CD4-positive, CD25-positive, alpha-beta regulatory T cell (primary cell): ENCODE results near the gene LRRC45. TPM values are rescaled to one million over a fixed set of nuclear protein-coding genes. Genes with fewer than 3 reads are reported as not detected.
A peak's percentile ranks its signal among the peaks of the same experiment; 100 is the strongest.

ENCODE experiments used
- ATAC-seq, 2 donors: fragments of 150-1000 bp; cut with Tn5 transposase; one replicate each; pipeline ENCODE4 v1.10.0; 2021; ENCODE audit warnings: low read depth in 2 of 2, moderate number of reproducible peaks in 2 of 2, moderate library complexity in 1 of 2
- DNase-seq, 3 donors: peaks; one replicate each; pipeline versions ENCODE4 v3.0.0 to v3.0.0-alpha.2; 2012 to 2022; ENCODE audit warnings: mixed read lengths in 1 of 3
- H3K27ac ChIP-seq: one replicate; pipeline ENCODE4 v1.7.0; 2013; ENCODE audit warnings: mild to moderate bottlenecking, low read length; ENCODE audit not compliant: insufficient read depth, poor library complexity, severe bottlenecking
- H3K27me3 ChIP-seq: one replicate; pipeline ENCODE4 v1.7.0; 2013; ENCODE audit warnings: low read length; ENCODE audit not compliant: control insufficient read depth, insufficient read depth
- H3K36me3 ChIP-seq: one replicate; pipeline ENCODE4 v1.7.0; 2013; ENCODE audit warnings: mild to moderate bottlenecking, low read length, moderate library complexity; ENCODE audit not compliant: control insufficient read depth, insufficient read depth
- H3K4me1 ChIP-seq: 2 replicates; pipeline ENCODE4 v1.7.0; 2013; ENCODE audit warnings: mild to moderate bottlenecking, low read length; ENCODE audit not compliant: insufficient read depth, control insufficient read depth, poor library complexity, severe bottlenecking
- H3K4me3 ChIP-seq: one replicate; pipeline ENCODE4 v1.7.0; 2013; ENCODE audit warnings: low read depth, mild to moderate bottlenecking, low read length, moderate library complexity
- H3K9me3 ChIP-seq, 2 experiments: 1 replicate in 1 of 2; 2 replicates in 1 of 2; pipeline ENCODE4 v1.7.0; 2013; ENCODE audit warnings: low read length in 2 of 2, mild to moderate bottlenecking in 1 of 2, moderate library complexity in 1 of 2; ENCODE audit not compliant: control insufficient read depth in 2 of 2
- H3K27ac Mint-ChIP-seq, 3 donors: one replicate each; pipeline ENCODE4 v1.8.0; 2020 to 2022; ENCODE audit warnings: mild to moderate bottlenecking in 3 of 3, mixed read lengths in 3 of 3, moderate library complexity in 2 of 3
- H3K27me3 Mint-ChIP-seq: one replicate; pipeline ENCODE4 v1.8.0; 2022; ENCODE audit warnings: mild to moderate bottlenecking, mixed read lengths
- H3K36me3 Mint-ChIP-seq: one replicate; pipeline ENCODE4 v1.8.0; 2020; ENCODE audit warnings: mixed read lengths
- H3K4me1 Mint-ChIP-seq, 4 donors: one replicate each; pipeline ENCODE4 v1.8.0; 2020 to 2022; ENCODE audit warnings: mixed read lengths in 4 of 4, mild to moderate bottlenecking in 1 of 4
- H3K4me3 Mint-ChIP-seq, 4 donors: one replicate each; pipeline ENCODE4 v1.8.0; 2020 to 2022; ENCODE audit warnings: mild to moderate bottlenecking in 4 of 4, mixed read lengths in 4 of 4, moderate library complexity in 3 of 4
- H3K9me3 Mint-ChIP-seq, 7 donors: one replicate each; pipeline ENCODE4 v1.8.0; 2020 to 2022; ENCODE audit warnings: mixed read lengths in 7 of 7, mild to moderate bottlenecking in 3 of 7, moderate library complexity in 2 of 7
- polyA plus RNA-seq, 4 donors: library from polyadenylated mRNA; unstranded; fragments of 300-500 nt; fragmentation: Illumina TruSeq; gene quantifications; one replicate each; pipeline ENCODE4 v1.2.3, GENCODE V29; 2021
- total RNA-seq: library from RNA; stranded (reverse); gene quantifications from one replicate; pipeline ENCODE4 v1.2.3, GENCODE V29; 2022

The LRRC45 gene
- total and polyA plus RNA-seq, 5 donors from 2014 or later: 3.9 to 16.6 (median 6.0) TPM

GRCh38 chr17:82052638-82053059, 29.5 kb downstream of the LRRC45 start:
- H3K27me3 ChIP-seq: no peaks in the 10 kb centered on the region
- no peak overlapping the region for H3K27ac Mint-ChIP-seq
- H3K9me3 Mint-ChIP-seq: no peaks in the 10 kb centered on the region
- H3K27me3 Mint-ChIP-seq: no peaks in the 10 kb centered on the region
- H3K4me3 Mint-ChIP-seq: peak overlapping the region; percentile 47 to 86 (median 79)
- no peaks in the 10 kb centered on the region for H3K9me3 ChIP-seq
- H3K36me3 ChIP-seq: peaks cover 22% of the 10 kb centered on the region
- H3K4me1 Mint-ChIP-seq: peaks cover 0 to 22% (median 6%) of the 10 kb centered on the region in 4 donors
- peaks cover 2% of the 10 kb centered on the region for H3K36me3 Mint-ChIP-seq
- ATAC-seq (no peak), DNase-seq (no peak)
- H3K4me1 ChIP-seq: peaks cover 23% of the 10 kb centered on the region
- H3K27ac ChIP-seq: no peak overlapping the region
- H3K4me3 ChIP-seq: peak overlapping the region; percentile 31

GRCh38 chr17:82053130-82053529, 30.0 kb downstream of the LRRC45 start:
- ATAC-seq: no peak
- H3K27ac ChIP-seq: no peak overlapping the region
- Mint-ChIP-seq H3K9me3 (no peaks in the 10 kb centered on the region), H3K27ac (peak overlapping the region in 1 of 3 donors; percentile 32), H3K27me3 (no peaks in the 10 kb centered on the region), H3K36me3 (peaks cover 5% of the 10 kb centered on the region), H3K4me3 (peak overlapping the region; percentile 47 to 86 (median 79)), H3K4me1 (peaks cover 0 to 21% (median 6%) of the 10 kb centered on the region in 4 donors)
- no peaks in the 10 kb centered on the region for H3K9me3 ChIP-seq
- peaks cover 23% of the 10 kb centered on the region for H3K4me1 ChIP-seq
- DNase-seq: no peak
- H3K27me3 ChIP-seq: no peaks in the 10 kb centered on the region
- no peak overlapping the region for H3K4me3 ChIP-seq
- H3K36me3 ChIP-seq: peaks cover 24% of the 10 kb centered on the region

- Mint-ChIP-seq H3K27ac (peak overlapping the region in 2 of 3 donors; percentile 51 to 83), H3K4me1 (peaks cover 0 to 21% (median 6%) of the 10 kb centered on the region in 4 donors), H3K9me3 (no peaks in the 10 kb centered on the region), H3K4me3 (peak overlapping the region; percentile 47 to 86 (median 79)), H3K27me3 (no peaks in the 10 kb centered on the region), H3K36me3 (peaks cover 5% of the 10 kb centered on the region)
- no peaks in the 10 kb centered on the region for H3K9me3 ChIP-seq
- DNase-seq (no peak), ATAC-seq (no peak)
- peaks cover 23% of the 10 kb centered on the region for H3K4me1 ChIP-seq
- no peak overlapping the region for H3K27ac ChIP-seq
- no peak overlapping the region for H3K4me3 ChIP-seq
- H3K36me3 ChIP-seq: peaks cover 24% of the 10 kb centered on the region
- H3K27me3 ChIP-seq: no peaks in the 10 kb centered on the region
These were observed 30.6 kb downstream of the LRRC45 start for GRCh38 chr17:82053556-82054263.

- H3K36me3 ChIP-seq: peaks cover 24% of the 10 kb centered on the region
- no peak for ATAC-seq
- H3K4me3 Mint-ChIP-seq: peak overlapping the region in 2 of 4 donors; percentile 29 to 43
These were observed 31.4 kb downstream of the LRRC45 start for GRCh38 chr17:82054351-82055022.

DNA sequence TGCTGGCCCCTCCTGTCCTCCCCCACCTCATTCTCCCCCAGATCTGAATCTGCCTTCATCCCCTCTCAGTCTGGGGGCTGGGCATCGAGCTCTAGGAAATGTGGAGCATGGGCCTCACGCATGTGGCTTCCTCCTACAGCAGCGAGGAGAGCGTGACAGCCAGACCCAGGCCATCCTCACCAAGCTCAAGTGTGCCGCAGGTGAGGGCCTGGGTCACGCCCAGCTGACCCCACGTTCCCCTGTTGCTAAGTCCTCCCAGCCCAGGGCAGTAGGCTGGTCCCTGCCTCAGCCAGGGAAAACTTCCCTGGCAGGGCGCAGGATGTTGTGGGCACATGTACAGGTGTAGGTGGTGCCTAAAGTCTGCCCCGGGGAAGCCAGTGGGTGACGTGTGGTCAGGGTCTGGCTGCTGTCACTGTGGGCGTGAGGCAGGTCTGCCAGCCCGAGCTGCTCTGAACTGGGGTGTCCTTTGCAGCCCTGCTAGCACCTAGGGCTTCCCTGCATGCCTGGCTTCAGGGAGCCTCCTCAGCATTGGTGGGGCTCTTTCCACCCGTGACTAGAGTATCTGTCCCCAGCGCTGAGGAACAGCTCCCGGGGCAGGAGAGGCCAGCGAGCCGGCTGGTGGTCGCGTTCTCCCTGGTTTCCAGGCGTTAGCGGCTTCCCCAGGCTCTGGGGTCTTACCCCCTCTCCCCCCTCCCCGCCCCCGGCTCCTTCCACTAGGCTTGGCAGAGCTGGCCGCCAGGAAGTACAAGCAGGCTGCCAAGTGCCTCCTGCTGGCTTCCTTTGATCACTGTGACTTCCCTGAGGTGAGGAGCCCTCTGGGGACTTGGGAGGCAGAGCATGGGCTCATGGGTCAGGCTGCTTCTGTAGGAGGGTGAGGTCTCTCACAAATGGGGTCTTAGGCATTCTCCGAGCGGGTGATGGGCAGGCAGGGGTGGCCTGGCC, 32.2 kb downstream of the LRRC45 start:
- no peaks in the 10 kb centered on the region for H3K9me3 Mint-ChIP-seq
- H3K27me3 Mint-ChIP-seq: no peaks in the 10 kb centered on the region
- peaks cover 23% of the 10 kb centered on the region for H3K4me1 ChIP-seq
- peaks cover 5% of the 10 kb centered on the region for H3K36me3 Mint-ChIP-seq
- no peak overlapping the region for H3K27ac ChIP-seq
- H3K27ac Mint-ChIP-seq: peak overlapping the region in 1 of 3 donors; percentile 52
- no peaks in the 10 kb centered on the region for H3K9me3 ChIP-seq
- DNase-seq (no peak), ATAC-seq (no peak)
- no peaks in the 10 kb centered on the region for H3K27me3 ChIP-seq
- H3K4me3 Mint-ChIP-seq: peak overlapping the region in 2 of 4 donors; percentile 39 to 43
- no peak overlapping the region for H3K4me3 ChIP-seq
- H3K4me1 Mint-ChIP-seq: peaks cover 0 to 18% (median 6%) of the 10 kb centered on the region in 4 donors
- peaks cover 25% of the 10 kb centered on the region for H3K36me3 ChIP-seq

More at GRCh38 chr17:82054351-82055022, 31.4 kb downstream of the LRRC45 start:
- Histone ChIP-seq H3K9me3 (no peaks in the 10 kb centered on the region), H3K27me3 (no peaks in the 10 kb centered on the region), H3K4me1 (peaks cover 23% of the 10 kb centered on the region), H3K4me3 (no peak overlapping the region), H3K27ac (no peak overlapping the region)
- no peak for DNase-seq
- Mint-ChIP-seq H3K27me3 (no peaks in the 10 kb centered on the region), H3K4me1 (peaks cover 0 to 21% (median 6%) of the 10 kb centered on the region in 4 donors), H3K27ac (no peak overlapping the region), H3K36me3 (peaks cover 5% of the 10 kb centered on the region), H3K9me3 (no peaks in the 10 kb centered on the region)

DNA sequence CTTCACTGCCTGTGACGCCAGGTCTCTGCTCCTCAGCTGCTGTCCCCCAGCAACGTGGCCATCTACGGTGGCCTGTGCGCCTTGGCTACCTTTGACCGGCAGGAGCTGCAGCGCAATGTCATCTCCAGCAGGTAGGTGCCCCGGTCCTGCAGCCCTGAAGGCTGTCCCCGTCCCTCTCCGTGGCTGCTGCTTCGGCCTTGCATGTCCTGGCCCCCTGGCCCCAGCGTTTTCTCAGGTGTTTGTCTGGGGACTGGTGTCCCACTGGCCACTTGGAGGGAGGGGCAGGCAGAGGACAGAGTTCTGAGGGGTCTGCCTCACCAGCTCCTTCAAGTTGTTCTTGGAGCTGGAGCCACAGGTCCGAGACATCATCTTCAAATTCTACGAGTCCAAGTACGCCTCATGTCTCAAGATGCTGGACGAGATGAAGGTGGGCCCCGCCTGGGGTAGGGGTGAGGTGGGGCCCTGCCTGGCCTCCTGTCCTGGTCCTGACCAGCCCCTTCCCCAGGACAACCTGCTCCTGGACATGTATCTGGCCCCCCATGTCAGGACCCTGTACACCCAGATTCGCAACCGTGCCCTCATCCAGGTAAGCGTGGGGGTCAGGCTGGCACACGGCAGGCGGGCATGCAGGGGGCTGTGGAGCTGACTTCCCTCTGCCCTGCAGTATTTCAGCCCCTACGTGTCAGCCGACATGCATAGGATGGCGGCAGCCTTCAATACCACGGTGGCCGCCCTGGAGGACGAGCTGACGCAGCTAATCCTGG, 33.0 kb downstream of the LRRC45 start:
- DNase-seq: no peak
- Histone ChIP-seq H3K27me3 (no peaks in the 10 kb centered on the region), H3K4me1 (peaks cover 17% of the 10 kb centered on the region), H3K27ac (no peak overlapping the region), H3K9me3 (no peaks in the 10 kb centered on the region), H3K36me3 (peaks cover 27% of the 10 kb centered on the region), H3K4me3 (no peak overlapping the region)
- peak overlapping the region in 1 of 3 donors; percentile 56 for H3K27ac Mint-ChIP-seq
- peaks cover 0 to 11% (median 3%) of the 10 kb centered on the region in 4 donors for H3K4me1 Mint-ChIP-seq
- peaks cover 0 to under 1% (median 0%) of the 10 kb centered on the region in 7 donors for H3K9me3 Mint-ChIP-seq
- H3K4me3 Mint-ChIP-seq: no peak overlapping the region
- ATAC-seq: no peak
- no peaks in the 10 kb centered on the region for H3K27me3 Mint-ChIP-seq
- peaks cover 5% of the 10 kb centered on the region for H3K36me3 Mint-ChIP-seq
